ENCODE measurements around the gene CERS4.
"Not testable (repeated sequence)": the region's sequence is repeated elsewhere in the genome, so short reads cannot be mapped to it uniquely, and the experiment has no call there.

The CERS4 gene

DNA sequence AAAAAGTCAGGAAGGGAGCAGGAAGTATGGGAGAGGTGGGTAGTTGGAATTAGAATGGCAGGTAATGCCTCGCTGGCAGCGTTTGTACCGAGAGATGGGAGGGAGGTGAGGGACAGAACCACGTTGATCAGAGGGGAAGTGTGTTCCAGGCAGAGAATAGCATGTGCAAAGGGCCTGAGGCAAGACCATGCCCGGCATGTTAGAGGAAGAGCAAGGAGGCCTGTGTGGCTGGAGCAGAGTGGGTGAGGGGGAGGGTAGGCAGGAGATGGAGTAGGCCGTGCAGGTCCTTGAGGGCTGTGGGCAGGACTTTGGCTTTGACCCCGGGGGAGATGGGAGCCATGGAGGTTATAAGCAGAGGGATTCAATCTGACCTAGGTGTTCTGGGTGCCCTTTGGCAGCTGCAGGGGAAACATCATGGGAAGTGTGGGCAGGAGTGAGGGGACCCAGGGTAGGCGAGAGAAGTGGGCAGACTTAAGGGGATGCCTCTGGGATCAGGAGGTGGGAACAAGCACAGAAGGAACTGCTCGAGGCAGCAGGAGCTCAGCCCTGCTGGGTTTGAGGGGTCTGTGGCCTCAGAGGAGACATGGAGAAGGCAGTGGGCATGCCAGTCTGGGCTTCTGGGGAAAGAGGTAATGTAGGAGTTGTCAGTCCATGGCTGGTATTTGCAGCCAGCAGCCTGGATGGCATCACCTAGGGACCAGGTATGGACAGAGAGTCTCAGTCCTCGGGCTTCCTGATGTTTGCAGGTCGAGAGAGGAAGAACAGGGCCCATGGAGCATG is 50.2 kb downstream of the CERS4 start:
- no peak for DNase-seq (ENCODE audit: low read depth)
- no peak for TF ChIP-seq CTCF (IDR thresholded peaks at IDR 0.05; ENCODE audit: low read depth, low read length, missing control alignments)
- no peak overlapping the region for H3K4me3 ChIP-seq (ENCODE audit: low read depth, low read length)

DNA sequence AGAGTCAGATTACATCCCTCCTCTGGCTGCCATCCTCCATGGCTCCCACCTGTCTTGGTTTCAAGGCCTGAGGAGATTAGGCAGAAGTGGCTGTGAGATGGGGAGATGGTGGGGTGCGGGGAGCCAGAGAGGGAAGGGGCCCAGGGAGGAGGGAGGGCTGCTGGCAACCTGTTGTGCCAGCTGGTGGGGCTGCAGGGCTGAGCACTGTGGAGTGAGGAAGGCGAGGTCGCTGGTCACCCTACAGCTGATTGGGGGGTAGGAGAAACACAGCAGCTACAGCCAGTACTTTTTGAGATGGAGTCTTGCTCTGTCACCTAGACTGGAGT is 50.7 kb downstream of the CERS4 start:
- DNase-seq (ENCODE audit: low read depth), result no peak
- no peak overlapping the region for H3K4me3 ChIP-seq (ENCODE audit: low read depth, low read length)
- no peak for TF ChIP-seq CTCF (IDR thresholded peaks at IDR 0.05; ENCODE audit: low read depth, low read length, missing control alignments)

DNA sequence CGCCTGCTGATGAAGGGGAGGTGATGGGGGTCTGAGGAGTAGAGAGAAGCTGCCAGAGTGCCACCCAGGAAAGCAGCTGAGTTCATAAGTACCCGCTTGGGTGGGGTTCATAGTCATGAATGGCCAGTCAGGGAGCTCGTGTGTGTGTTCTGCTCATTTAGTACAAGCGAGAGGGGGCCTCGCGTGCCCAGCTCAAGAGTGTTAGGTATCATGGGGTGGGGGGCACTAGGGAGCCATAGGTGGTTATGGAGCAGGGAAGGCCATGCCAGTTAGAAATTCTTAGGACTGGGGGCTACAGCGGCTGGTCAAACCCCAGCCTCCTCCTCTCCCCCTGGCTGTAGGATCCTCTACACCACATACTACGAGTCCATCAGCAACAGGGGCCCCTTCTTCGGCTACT is 52.2 kb downstream of the CERS4 start:
- DNase-seq (ENCODE audit: low read depth), result no peak

DNA sequence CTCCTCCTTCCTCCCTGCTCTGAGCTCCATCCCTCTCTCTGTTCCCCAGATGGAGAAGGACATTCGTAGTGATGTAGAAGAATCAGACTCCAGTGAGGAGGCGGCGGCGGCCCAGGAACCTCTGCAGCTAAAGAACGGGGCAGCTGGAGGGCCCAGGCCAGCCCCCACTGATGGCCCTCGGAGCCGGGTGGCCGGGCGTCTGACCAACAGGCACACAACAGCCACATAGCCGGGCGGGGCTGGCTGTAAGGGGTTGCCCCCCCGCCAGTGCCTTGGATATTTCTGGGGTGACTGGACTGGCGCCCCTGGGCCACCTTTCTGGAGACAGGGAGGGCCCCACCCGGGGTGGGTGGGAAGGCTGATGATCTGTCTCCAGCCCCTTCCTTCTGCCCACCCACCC is 52.7 kb downstream of the CERS4 start:
- no peak for DNase-seq (ENCODE audit: low read depth)
- no peak for TF ChIP-seq CTCF (IDR thresholded peaks at IDR 0.05; ENCODE audit: low read depth, low read length, missing control alignments)
- H3K4me3 ChIP-seq (ENCODE audit: low read depth, low read length), result no peak overlapping the region

More for the DNA sequence above, 52.2 kb downstream of the CERS4 start:
- no peak overlapping the region for H3K4me3 ChIP-seq (ENCODE audit: low read depth, low read length)
- TF ChIP-seq CTCF (IDR thresholded peaks at IDR 0.05; ENCODE audit: low read depth, low read length, missing control alignments), result no peak

DNA sequence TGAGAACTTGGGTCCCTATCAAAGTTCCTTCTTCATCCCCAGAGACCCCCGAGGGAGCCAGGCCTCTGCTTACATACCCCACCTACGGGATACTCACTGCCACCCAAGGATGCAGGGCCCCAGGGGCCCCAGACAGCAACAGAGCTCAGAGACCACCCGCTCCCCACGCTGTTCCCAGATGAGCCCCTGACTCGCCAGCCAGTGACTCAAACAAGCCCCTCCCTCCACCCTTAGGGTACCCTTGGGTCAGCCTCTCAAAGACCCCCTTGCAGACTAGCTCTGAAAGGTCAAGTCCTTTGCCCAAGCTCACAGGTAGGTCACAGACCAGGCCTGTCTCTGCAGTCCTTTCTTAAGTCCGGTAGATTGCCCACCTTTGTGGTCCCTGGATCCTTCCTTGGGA is 53.3 kb downstream of the CERS4 start:
- TF ChIP-seq CTCF (IDR thresholded peaks at IDR 0.05; ENCODE audit: low read depth, low read length, missing control alignments), result no peak
- H3K4me3 ChIP-seq (ENCODE audit: low read depth, low read length), result no peak overlapping the region
- DNase-seq (ENCODE audit: low read depth), result no peak

DNA sequence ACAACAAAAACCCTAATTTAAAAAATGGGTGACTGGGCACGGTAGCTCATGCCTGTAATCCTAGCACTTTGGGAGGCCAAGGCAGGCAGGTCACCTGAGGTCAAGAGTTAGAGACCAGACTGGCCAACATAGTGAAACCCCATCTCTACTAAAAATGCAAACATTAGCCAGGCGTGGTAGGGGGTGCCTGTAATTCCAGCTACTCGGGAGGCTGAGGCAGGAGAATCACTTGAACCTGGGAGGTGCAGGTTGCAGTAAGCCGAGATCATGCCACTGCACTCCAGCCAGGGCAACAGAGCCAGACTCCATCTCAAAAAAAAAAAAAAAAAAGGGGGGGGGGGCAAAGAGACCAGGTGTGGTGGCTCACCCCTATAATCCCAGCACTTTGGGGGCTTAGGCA is 55.1 kb downstream of the CERS4 start:
- not testable (repeated sequence) for DNase-seq (ENCODE audit: low read depth); H3K4me3 ChIP-seq (ENCODE audit: low read depth, low read length)

DNA sequence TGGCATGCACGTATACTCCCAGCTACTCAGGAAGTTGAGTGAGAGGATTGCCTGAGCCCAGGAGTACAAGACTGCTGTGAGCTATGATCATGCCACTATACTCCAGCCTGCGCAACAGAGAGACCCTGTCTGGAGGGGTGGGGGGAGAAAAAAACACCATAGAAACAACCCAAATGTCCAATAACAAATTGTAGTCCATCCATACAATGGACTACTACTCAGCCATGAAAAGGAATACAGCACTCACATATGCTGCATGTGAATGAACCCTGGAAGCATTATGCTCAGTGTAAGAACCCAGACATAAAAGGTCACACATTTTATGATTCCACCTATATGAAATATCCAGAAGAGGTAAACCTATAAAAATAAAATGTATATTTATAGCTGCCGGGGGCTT is 56.7 kb downstream of the CERS4 start:
- no peak overlapping the region for H3K4me3 ChIP-seq (ENCODE audit: low read depth, low read length)
- TF ChIP-seq CTCF (IDR thresholded peaks at IDR 0.05; ENCODE audit: low read depth, low read length, missing control alignments), result no peak
- no peak for DNase-seq (ENCODE audit: low read depth)
